Astrocyte (in vitro differentiated cells and primary cell): ENCODE measurements around the gene LIMS2.

Experiments
- EZH2 ChIP-seq: IDR thresholded peaks from 2 replicates; pipeline ENCODE4 v1.6.1; 2012; ENCODE audit warnings: mild to moderate bottlenecking, low read length, inconsistent platforms; ENCODE audit not compliant: insufficient read depth
- TF ChIP-seq, protein P1 (sequence below): IDR thresholded peaks from 2 replicates; pipeline ENCODE4 v1.5.1; 2011; ENCODE audit warnings: low read depth, mild to moderate bottlenecking, inconsistent platforms, low read length, moderate library complexity; ENCODE audit not compliant: insufficient read depth

DNA sequence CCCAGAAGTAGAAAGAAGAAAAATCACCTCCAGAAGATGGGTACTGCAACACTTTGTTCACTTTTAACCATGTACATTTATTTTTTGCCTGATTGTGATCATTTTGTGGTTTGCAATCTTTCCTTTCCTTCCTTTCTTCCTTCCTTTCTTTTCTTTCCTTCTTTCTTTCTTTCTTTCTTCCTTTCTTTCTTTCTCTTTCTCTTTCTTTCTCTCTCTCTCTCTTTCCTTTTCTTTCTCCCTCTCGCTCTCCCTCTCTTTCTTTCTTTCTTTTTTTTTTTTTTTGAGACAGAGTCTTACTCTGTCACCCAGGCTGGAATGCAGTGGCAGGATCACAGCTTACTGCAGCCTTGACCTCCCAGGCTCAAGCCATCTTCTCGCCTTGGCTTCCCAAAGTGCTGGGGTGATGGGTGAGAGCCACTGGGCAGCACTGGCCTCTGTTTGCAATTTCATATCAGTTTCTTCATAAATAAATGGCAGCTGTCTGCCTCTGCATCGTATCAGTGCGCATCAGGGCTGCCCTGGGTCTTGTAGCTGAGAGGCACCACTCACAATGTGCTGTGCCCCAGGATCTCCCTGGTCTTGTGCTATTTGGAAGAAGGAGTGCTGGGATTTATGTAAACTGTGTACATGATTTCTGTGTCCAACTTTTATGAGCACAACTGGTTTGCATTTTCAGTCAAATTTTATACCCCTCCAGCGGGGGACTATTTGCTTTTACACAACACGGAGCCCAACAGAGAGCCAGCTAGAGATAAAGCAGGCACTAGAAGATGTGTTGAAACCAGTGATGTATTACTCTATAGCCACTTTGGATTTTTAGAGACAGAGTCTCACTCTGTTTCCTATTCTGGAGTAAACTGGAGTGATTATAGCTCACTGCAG is 6.9 kb upstream of the LIMS2 start:
- no peak for TF ChIP-seq EZH2
- TF ChIP-seq, protein P1, sequence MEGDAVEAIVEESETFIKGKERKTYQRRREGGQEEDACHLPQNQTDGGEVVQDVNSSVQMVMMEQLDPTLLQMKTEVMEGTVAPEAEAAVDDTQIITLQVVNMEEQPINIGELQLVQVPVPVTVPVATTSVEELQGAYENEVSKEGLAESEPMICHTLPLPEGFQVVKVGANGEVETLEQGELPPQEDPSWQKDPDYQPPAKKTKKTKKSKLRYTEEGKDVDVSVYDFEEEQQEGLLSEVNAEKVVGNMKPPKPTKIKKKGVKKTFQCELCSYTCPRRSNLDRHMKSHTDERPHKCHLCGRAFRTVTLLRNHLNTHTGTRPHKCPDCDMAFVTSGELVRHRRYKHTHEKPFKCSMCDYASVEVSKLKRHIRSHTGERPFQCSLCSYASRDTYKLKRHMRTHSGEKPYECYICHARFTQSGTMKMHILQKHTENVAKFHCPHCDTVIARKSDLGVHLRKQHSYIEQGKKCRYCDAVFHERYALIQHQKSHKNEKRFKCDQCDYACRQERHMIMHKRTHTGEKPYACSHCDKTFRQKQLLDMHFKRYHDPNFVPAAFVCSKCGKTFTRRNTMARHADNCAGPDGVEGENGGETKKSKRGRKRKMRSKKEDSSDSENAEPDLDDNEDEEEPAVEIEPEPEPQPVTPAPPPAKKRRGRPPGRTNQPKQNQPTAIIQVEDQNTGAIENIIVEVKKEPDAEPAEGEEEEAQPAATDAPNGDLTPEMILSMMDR = no peak
